ENCODE results near the gene NCAM1.

The NCAM1 gene

DNA sequence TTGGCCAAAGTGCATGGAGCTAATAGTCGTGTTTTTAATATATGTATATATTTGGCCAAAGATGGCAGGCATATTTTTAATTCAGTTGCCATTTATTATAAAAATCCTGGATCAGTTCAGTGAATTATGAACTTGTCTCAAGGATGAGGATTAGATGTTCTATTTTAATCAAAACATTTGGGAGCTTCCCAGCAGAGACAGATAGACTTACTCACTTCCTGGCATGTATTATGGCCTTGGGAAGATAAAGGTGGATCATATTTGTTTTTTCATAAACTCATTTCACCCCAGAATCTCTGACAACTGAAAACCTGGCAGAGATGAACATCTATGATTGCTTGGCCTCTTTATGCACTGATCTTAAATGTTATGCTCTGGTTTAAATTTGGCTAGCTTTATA is 148.8 kb downstream of the NCAM1 start:
- TF ChIP-seq, protein P1, sequence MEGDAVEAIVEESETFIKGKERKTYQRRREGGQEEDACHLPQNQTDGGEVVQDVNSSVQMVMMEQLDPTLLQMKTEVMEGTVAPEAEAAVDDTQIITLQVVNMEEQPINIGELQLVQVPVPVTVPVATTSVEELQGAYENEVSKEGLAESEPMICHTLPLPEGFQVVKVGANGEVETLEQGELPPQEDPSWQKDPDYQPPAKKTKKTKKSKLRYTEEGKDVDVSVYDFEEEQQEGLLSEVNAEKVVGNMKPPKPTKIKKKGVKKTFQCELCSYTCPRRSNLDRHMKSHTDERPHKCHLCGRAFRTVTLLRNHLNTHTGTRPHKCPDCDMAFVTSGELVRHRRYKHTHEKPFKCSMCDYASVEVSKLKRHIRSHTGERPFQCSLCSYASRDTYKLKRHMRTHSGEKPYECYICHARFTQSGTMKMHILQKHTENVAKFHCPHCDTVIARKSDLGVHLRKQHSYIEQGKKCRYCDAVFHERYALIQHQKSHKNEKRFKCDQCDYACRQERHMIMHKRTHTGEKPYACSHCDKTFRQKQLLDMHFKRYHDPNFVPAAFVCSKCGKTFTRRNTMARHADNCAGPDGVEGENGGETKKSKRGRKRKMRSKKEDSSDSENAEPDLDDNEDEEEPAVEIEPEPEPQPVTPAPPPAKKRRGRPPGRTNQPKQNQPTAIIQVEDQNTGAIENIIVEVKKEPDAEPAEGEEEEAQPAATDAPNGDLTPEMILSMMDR (IDR thresholded peaks at IDR 0.05; ENCODE audit: low read depth, low read length): no peak
- Histone ChIP-seq H3K36me3 (no peaks in the 10 kb centered on the region), H3K27me3 (ENCODE audit: insufficient read depth, low read depth, severe bottlenecking) (no peaks in the 10 kb centered on the region), H3K9me3 (ENCODE audit: severe bottlenecking) (no peaks in the 10 kb centered on the region), H3K27ac (no peak overlapping the region), H3K4me3 (ENCODE audit: low read depth, low read length) (no peak overlapping the region)
- DNase-seq: no peak

DNA sequence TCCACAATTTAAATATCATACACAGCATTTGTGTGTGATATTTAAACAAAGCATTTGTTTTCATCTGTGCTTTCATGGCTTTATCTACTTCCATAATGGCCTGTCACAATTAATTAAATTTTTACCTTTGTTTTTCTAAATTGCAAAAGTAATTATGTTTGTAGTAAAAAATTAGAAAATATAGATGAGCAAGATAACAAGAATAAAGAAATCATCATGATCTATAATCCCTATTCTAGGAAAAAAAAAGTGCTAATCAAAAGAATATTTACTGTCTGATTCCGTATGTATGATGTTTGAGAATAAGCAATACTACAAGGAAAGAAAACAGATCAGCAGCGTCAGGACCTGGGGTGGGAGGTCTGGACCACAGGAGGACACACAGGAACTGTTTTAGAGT is 149.9 kb downstream of the NCAM1 start:
- Histone ChIP-seq H3K27ac (no peak overlapping the region), H3K27me3 (ENCODE audit: insufficient read depth, low read depth, severe bottlenecking) (no peaks in the 10 kb centered on the region), H3K4me3 (ENCODE audit: low read depth, low read length) (no peak overlapping the region), H3K36me3 (no peaks in the 10 kb centered on the region), H3K9me3 (ENCODE audit: severe bottlenecking) (no peaks in the 10 kb centered on the region)
- DNase-seq: no peak
- TF ChIP-seq, protein P1 (IDR thresholded peaks at IDR 0.05; ENCODE audit: low read depth, low read length): no peak

DNA sequence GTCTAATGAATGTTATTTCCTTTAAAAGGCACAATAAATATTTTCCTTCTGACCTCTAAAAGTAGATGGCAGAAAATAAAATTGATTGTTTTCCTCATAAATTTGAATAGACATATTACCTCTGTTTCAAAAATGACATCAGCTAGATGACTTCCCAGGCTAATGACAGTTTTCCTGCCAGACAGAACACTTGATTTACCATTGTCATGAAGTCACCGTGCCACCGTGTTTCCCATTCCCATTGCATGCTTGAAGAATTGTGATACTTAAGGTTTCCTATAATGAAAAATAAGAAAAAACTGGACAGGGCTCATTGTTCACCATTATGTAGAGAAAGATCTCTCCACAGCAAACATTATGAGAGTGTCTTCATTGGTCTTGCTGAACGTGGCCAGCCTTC is 151.1 kb downstream of the NCAM1 start:
- TF ChIP-seq, protein P1 (IDR thresholded peaks at IDR 0.05; ENCODE audit: low read depth, low read length): no peak
- no peaks in the 10 kb centered on the region for H3K9me3 ChIP-seq (ENCODE audit: severe bottlenecking)
- DNase-seq: no peak

DNA sequence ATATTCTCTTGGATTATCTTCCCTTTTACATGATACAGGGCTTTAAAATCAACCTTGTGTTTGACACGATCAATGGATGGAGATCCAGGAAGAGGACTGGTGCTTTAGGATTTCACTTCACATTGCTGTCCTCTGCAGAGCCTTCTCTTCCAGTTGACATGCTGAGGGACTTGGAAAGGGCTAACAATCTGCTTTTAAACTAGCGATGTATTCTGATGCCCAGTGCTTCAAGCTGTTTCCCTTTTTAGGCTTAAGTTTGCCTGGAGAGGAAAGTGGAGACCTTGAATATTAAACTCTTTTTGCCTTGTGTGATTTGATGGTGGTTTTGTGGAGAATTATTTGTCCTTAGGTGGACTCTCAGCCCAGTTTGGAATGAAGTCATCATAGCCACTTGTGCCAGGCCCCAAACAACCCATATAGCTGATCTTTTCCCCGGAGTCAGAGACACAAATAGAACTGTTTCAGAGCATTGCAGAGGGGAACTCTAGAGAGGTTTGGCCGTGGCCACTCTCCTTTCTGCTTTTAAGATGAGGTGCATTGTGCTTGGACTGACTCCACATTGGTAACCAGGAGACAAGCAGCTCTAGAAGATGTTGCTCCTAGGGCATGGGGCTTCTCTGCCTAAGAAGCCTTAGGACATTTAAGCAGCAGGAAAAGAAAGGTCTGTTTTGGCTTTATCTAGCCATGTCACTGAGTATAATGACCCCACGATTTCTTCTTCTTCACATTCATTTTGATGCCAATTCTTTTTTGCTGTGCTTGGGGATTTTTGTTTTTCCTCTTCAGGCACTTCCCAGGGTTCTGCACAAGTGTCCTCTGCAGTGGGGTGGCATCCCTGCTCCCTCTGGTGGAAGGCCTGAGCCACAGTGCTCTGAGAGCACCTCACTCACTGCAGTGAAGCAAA is 152.8 kb downstream of the NCAM1 start:
- TF ChIP-seq, protein P1 (IDR thresholded peaks at IDR 0.05; ENCODE audit: low read depth, low read length): peak; percentile 82
- H3K36me3 ChIP-seq: no peaks in the 10 kb centered on the region
- DNase-seq: peak; percentile 60
- H3K27me3 ChIP-seq (ENCODE audit: insufficient read depth, low read depth, severe bottlenecking): no peaks in the 10 kb centered on the region
- H3K27ac ChIP-seq: no peak overlapping the region
- no peak overlapping the region for H3K4me3 ChIP-seq (ENCODE audit: low read depth, low read length)
- H3K9me3 ChIP-seq (ENCODE audit: severe bottlenecking): no peaks in the 10 kb centered on the region

More for the DNA sequence above, 151.1 kb downstream of the NCAM1 start:
- Histone ChIP-seq H3K4me3 (ENCODE audit: low read depth, low read length) (no peak overlapping the region), H3K36me3 (no peaks in the 10 kb centered on the region), H3K27me3 (ENCODE audit: insufficient read depth, low read depth, severe bottlenecking) (no peaks in the 10 kb centered on the region), H3K27ac (no peak overlapping the region)

DNA sequence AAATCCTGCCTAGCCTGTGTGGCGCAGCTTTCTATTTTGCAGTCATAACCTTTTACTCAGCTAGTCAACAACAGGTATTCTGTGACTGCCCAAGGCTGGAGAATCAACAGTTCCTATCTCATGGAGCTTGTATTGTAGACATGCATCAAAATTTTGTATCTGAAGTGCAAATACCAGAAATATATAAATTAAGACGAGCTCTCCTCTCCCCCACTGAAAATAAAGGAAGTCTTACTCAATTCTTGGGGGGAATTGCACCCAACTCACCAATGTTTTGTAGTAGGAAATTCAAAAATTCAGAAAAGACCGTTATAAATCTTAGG is 153.4 kb downstream of the NCAM1 start:
- H3K27ac ChIP-seq: no peak overlapping the region

More for the DNA sequence above, 153.4 kb downstream of the NCAM1 start:
- H3K36me3 ChIP-seq: no peaks in the 10 kb centered on the region
- H3K4me3 ChIP-seq (ENCODE audit: low read depth, low read length): no peak overlapping the region
- DNase-seq: no peak
- H3K27me3 ChIP-seq (ENCODE audit: insufficient read depth, low read depth, severe bottlenecking): no peaks in the 10 kb centered on the region
- TF ChIP-seq, protein P1 (IDR thresholded peaks at IDR 0.05; ENCODE audit: low read depth, low read length): no peak
- no peaks in the 10 kb centered on the region for H3K9me3 ChIP-seq (ENCODE audit: severe bottlenecking)

Data from WERI-Rb-1 (cell line).